ENCODE data around the gene ELP1.
"Not testable (repeated sequence)": the region's sequence is repeated elsewhere in the genome, so short reads cannot be mapped to it uniquely, and the experiment has no call there.

DNA sequence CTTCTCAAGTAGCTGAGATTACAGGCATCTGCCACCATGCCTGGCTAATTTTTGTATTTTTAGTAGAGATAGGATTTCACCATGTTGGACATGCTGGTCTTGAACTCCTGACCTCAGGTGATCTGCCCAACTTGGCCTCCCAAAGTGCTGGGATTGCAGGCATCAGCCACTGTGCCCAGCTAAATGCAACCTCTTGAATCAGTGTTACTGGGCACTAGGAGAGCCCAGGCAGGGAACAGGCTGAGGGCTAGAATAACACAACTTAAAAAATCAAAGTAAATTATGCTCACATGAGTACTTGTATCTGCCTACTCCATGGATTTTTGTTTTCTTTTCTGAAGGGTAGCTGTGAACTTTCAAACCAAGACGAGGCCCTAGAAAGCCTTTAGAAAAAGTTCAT, 13.5 kb downstream of the ELP1 start:
- not testable (repeated sequence) for TF ChIP-seq CTCF, POLR2A (IDR thresholded peaks at IDR 0.05)

Data from testis (tissue), 2 donors.